Measurements from ENCODE around the gene ATM. TPM values are rescaled to one million over a fixed set of nuclear protein-coding genes. Genes with fewer than 3 reads are reported as not detected.

The ATM gene
- total RNA-seq, 2 donors from 2014 or later, result 128 to 134 TPM

GRCh38 chr11:108233277-108233945, 10.5 kb downstream of the ATM start:
- Histone ChIP-seq H3K27me3 (no peaks in the 10 kb centered on the region), H3K36me3 (replicated peaks in 1 of 2; ENCODE audit: insufficient read depth in 1 of 2, low read depth in 2 of 2) (peaks cover 0 to 28% of the 10 kb centered on the region in 2 donors), H3K4me1 (no peaks in the 10 kb centered on the region), H3K9me3 (no peaks in the 10 kb centered on the region), H3K27ac (no peak overlapping the region), H3K4me3 (no peak overlapping the region)
- no peak for ATAC-seq
- WGBS, 2 donors, result 94 to 100% methylated on average over 2 of the region's 2 CpGs
- TF ChIP-seq, protein P1, sequence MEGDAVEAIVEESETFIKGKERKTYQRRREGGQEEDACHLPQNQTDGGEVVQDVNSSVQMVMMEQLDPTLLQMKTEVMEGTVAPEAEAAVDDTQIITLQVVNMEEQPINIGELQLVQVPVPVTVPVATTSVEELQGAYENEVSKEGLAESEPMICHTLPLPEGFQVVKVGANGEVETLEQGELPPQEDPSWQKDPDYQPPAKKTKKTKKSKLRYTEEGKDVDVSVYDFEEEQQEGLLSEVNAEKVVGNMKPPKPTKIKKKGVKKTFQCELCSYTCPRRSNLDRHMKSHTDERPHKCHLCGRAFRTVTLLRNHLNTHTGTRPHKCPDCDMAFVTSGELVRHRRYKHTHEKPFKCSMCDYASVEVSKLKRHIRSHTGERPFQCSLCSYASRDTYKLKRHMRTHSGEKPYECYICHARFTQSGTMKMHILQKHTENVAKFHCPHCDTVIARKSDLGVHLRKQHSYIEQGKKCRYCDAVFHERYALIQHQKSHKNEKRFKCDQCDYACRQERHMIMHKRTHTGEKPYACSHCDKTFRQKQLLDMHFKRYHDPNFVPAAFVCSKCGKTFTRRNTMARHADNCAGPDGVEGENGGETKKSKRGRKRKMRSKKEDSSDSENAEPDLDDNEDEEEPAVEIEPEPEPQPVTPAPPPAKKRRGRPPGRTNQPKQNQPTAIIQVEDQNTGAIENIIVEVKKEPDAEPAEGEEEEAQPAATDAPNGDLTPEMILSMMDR (IDR thresholded peaks at IDR 0.05), result no peak
- TF ChIP-seq POLR2A (IDR thresholded peaks at IDR 0.05), result no peak
- no peak for DNase-seq
- intact Hi-C loops (cut with DNase I), result no loop called here

DNA sequence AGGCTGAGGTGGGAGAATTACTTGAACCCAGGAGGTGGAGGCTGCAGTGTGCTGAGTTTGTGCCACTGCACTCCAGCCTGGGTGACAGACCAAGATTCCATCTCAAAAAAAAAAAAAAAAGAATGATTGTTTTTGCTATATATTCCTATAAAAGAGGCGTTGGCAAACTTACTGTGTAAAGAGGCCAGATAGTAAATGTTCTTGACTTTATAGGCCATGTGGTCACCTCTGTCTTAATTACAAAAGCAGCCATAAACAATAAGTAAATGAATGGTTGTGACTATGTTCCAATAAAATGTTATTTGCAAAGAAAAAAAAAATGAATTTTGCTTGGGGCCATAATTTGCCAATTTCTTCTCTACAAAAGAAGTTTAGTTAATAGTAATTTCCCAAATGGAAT, 12.3 kb downstream of the ATM start:
- 84 to 86% methylated on average over 1 of the region's 1 CpG for WGBS, 2 donors
- TF ChIP-seq, protein P1 (IDR thresholded peaks at IDR 0.05), result no peak
- no peak for TF ChIP-seq POLR2A (IDR thresholded peaks at IDR 0.05)
- Histone ChIP-seq H3K27me3 (no peaks in the 10 kb centered on the region), H3K36me3 (replicated peaks in 1 of 2; ENCODE audit: insufficient read depth in 1 of 2, low read depth in 2 of 2) (peaks cover 0 to 24% of the 10 kb centered on the region in 2 donors), H3K9me3 (no peaks in the 10 kb centered on the region), H3K4me1 (no peaks in the 10 kb centered on the region), H3K4me3 (no peak overlapping the region), H3K27ac (no peak overlapping the region)
- DNase-seq, result no peak
- intact Hi-C loops (cut with DNase I), result no loop called here
- no peak for ATAC-seq

DNA sequence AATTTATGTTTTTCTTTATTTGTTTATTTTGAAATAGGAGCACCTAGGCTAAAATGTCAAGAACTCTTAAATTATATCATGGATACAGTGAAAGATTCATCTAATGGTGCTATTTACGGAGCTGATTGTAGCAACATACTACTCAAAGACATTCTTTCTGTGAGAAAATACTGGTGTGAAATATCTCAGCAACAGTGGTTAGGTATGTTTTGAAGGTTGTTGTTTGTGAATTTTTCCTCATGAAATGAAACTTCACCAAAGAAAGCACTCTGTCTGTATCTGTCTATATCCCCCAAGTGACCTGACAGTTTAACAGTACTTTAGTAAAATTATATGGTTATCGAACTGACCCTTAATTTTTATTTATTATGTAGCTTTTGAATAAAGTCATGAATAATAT, 12.8 kb downstream of the ATM start:
- peaks cover 0 to 22% of the 10 kb centered on the region in 2 donors for H3K36me3 ChIP-seq (replicated peaks in 1 of 2; ENCODE audit: insufficient read depth in 1 of 2, low read depth in 2 of 2)
- intact Hi-C loops (cut with DNase I), result no loop called here
- H3K4me3 ChIP-seq, result no peak overlapping the region

DNA sequence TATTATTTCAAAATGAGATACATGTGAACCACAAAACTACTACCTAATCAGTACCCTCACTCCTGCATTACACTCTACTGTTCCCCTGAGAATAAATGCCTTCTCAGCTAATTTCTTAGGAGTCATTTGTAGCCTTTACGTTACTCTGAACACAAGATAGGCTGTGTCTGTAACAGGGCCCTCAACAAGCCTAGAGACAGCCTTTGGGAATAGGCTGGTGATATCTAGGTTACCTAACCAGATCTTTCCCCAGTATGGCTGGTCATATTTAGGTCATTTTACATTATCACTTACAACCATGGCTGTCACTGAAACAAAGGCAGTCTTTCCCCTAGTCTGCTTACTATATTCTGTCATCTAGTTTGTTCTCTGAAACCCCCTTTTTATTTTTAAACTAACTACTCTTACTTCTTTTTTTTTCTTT, 14.2 kb downstream of the ATM start:
- no peak for ATAC-seq
- TF ChIP-seq, protein P1 (IDR thresholded peaks at IDR 0.05), result no peak
- no peak for TF ChIP-seq POLR2A (IDR thresholded peaks at IDR 0.05)

More for the DNA sequence above, 12.8 kb downstream of the ATM start:
- no peaks in the 10 kb centered on the region for H3K27me3 ChIP-seq
- H3K4me1 ChIP-seq, result no peaks in the 10 kb centered on the region
- H3K9me3 ChIP-seq, result no peaks in the 10 kb centered on the region
- ATAC-seq (no peak), DNase-seq (no peak)
- no peak for TF ChIP-seq POLR2A (IDR thresholded peaks at IDR 0.05)
- TF ChIP-seq, protein P1 (IDR thresholded peaks at IDR 0.05), result no peak
- 93 to 95% methylated on average over 2 of the region's 2 CpGs for WGBS, 2 donors
- no peak overlapping the region for H3K27ac ChIP-seq

DNA sequence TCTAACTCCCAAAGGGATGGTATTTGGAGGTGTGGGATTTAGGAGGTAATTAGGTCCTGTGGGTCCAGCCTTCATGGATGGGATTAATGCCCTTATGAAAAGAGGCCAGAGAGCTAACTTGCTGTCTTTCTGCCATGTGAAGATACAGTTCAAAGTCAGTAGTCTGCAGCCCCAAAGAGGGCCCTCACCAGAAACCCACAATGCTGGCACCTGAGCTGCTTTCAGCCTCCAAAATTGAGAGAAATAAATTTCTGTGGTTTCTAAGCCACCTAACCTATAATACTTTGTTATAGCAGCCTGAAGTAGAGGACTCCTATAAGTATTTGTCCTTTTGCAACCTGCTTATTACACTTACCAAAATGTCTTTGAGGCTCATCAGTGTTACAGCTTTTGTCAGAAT, 16.2 kb downstream of the ATM start:
- no peak overlapping the region for H3K4me3 ChIP-seq
- peaks cover 0 to 21% of the 10 kb centered on the region in 2 donors for H3K36me3 ChIP-seq (replicated peaks in 1 of 2; ENCODE audit: insufficient read depth in 1 of 2, low read depth in 2 of 2)
- ATAC-seq, result no peak
- no peaks in the 10 kb centered on the region for H3K27me3 ChIP-seq
- DNase-seq, result no peak
- TF ChIP-seq, protein P1 (IDR thresholded peaks at IDR 0.05), result no peak
- no peak for TF ChIP-seq POLR2A (IDR thresholded peaks at IDR 0.05)
- H3K9me3 ChIP-seq, result no peaks in the 10 kb centered on the region
- H3K4me1 ChIP-seq, result no peaks in the 10 kb centered on the region
- intact Hi-C loops (cut with DNase I), result no loop called here
- H3K27ac ChIP-seq, result no peak overlapping the region

More for the DNA sequence above, 14.2 kb downstream of the ATM start:
- 91 to 95% methylated on average over 1 of the region's 1 CpG for WGBS, 2 donors
- no peaks in the 10 kb centered on the region for H3K4me1 ChIP-seq
- no peak for DNase-seq
- no peaks in the 10 kb centered on the region for H3K9me3 ChIP-seq
- H3K27ac ChIP-seq, result no peak overlapping the region
- H3K27me3 ChIP-seq, result no peaks in the 10 kb centered on the region
- intact Hi-C loops (cut with DNase I), result no loop called here
- peaks cover 0 to 18% of the 10 kb centered on the region in 2 donors for H3K36me3 ChIP-seq (replicated peaks in 1 of 2; ENCODE audit: insufficient read depth in 1 of 2, low read depth in 2 of 2)
- no peak overlapping the region for H3K4me3 ChIP-seq

All from body of pancreas (tissue), 4 donors.